Tibial nerve (tissue), 4 donors: ENCODE measurements around the gene NOL11. TPM values are rescaled to one million over a fixed set of nuclear protein-coding genes. Genes with fewer than 3 reads are reported as not detected.

Experiments
- DNase-seq, 2 donors: peaks; one replicate each; pipeline ENCODE4 v3.0.0-alpha.2; 2019; ENCODE audit warnings: low spot score in 2 of 2
- H3K27ac ChIP-seq, 4 donors: fragments of 200-600 bp; sonication (generic) in 3 of 4; one replicate each; pipeline ENCODE4 v1.5.1; 2017 to 2019; ENCODE audit warnings: mild to moderate bottlenecking in 1 of 4
- H3K27me3 ChIP-seq, 2 donors: fragments of 200-600 bp; sonication (generic) in 1 of 2; one replicate each; pipeline versions ENCODE4 v1.5.1 to v1.6.0; 2017 to 2019
- H3K36me3 ChIP-seq, 3 donors: fragments of 200-600 bp; sonication (generic); one replicate each; pipeline ENCODE4 v1.5.1; 2018 to 2019
- H3K4me1 ChIP-seq, 4 donors: fragments of 200-600 bp; sonication (generic) in 3 of 4; one replicate each; pipeline ENCODE4 v1.5.1; 2017 to 2019
- H3K4me3 ChIP-seq, 4 donors: fragments of 200-600 bp; sonication (generic) in 3 of 4; one replicate each; pipeline ENCODE4 v1.5.1; 2017 to 2019; ENCODE audit warnings: mild to moderate bottlenecking in 1 of 4, moderate library complexity in 1 of 4
- H3K9me3 ChIP-seq, 4 donors: fragments of 200-600 bp; sonication (generic) in 3 of 4; one replicate each; pipeline ENCODE4 v1.5.1; 2017 to 2019
- EP300 ChIP-seq, 2 donors: sonication (generic); formaldehyde crosslinking; IDR thresholded peaks; one replicate each; pipeline ENCODE4 v1.6.1; 2017; ENCODE audit warnings: antibody characterized with exemption in 2 of 2, mild to moderate bottlenecking in 1 of 2
- POLR2A ChIP-seq, 2 donors: fragments of 450-650 bp; IDR thresholded peaks; one replicate each; pipeline ENCODE4 v1.6.1; 2017; ENCODE audit warnings: antibody characterized with exemption in 2 of 2, mild to moderate bottlenecking in 2 of 2, moderate library complexity in 2 of 2
- WGBS, 2 donors: methylation state at CpG; one replicate each; pipeline ENCODE4 v1.1.5; 2018; 5-methylcytosine and 5-hydroxymethylcytosine counted together
- total RNA-seq, 4 donors: library from RNA; depleted of rRNA; stranded (reverse); fragments of >200 nt; gene quantifications; one replicate each; pipeline ENCODE4 v1.1.0, GENCODE V29; 2016
- TF ChIP-seq, protein P1 (sequence below), 5 experiments: fragments of 200-600 bp in 3 of 5; fragments of 450-650 bp in 2 of 5; sonication (generic) in 3 of 5; IDR thresholded peaks; one replicate each; pipeline ENCODE4 v1.5.1; 2016 to 2019; ENCODE audit warnings: antibody characterized with exemption in 5 of 5, mild to moderate bottlenecking in 3 of 5, moderate library complexity in 2 of 5

The NOL11 gene
- total RNA-seq, 4 donors from 2014 or later = 21.6 to 35.8 (median 32.1) TPM

DNA sequence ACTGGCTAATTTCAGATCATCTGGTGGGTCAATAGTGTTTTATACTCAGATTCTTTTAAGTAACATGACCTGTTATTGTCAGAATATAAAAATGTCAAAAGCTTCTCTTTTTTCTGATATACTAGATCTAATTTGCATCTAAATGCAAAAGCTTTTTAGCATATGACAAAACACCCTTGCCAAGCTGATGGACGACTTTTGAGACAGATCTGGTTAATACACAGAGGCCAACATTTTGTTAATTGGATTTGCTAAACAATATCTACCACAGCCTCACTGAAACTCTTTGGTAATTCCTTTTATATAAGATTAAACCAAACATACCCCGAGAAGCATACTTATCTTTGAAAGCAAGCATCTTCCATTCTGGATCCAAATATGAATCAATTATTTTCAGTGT is 10.3 kb upstream of the NOL11 start:
- Histone ChIP-seq H3K9me3 (no peaks in the 10 kb centered on the region), H3K4me3 (no peak overlapping the region), H3K27ac (no peak overlapping the region), H3K27me3 (no peaks in the 10 kb centered on the region), H3K36me3 (no peaks in the 10 kb centered on the region), H3K4me1 (no peaks in the 10 kb centered on the region)
- no peak for DNase-seq
- TF ChIP-seq EP300 (IDR thresholded peaks at IDR 0.05) (no peak), POLR2A (IDR thresholded peaks at IDR 0.05) (no peak)
- TF ChIP-seq, protein P1, sequence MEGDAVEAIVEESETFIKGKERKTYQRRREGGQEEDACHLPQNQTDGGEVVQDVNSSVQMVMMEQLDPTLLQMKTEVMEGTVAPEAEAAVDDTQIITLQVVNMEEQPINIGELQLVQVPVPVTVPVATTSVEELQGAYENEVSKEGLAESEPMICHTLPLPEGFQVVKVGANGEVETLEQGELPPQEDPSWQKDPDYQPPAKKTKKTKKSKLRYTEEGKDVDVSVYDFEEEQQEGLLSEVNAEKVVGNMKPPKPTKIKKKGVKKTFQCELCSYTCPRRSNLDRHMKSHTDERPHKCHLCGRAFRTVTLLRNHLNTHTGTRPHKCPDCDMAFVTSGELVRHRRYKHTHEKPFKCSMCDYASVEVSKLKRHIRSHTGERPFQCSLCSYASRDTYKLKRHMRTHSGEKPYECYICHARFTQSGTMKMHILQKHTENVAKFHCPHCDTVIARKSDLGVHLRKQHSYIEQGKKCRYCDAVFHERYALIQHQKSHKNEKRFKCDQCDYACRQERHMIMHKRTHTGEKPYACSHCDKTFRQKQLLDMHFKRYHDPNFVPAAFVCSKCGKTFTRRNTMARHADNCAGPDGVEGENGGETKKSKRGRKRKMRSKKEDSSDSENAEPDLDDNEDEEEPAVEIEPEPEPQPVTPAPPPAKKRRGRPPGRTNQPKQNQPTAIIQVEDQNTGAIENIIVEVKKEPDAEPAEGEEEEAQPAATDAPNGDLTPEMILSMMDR (IDR thresholded peaks at IDR 0.05) = no peak
- 66 to 74% methylated on average over 2 of the region's 2 CpGs for WGBS, 2 donors

DNA sequence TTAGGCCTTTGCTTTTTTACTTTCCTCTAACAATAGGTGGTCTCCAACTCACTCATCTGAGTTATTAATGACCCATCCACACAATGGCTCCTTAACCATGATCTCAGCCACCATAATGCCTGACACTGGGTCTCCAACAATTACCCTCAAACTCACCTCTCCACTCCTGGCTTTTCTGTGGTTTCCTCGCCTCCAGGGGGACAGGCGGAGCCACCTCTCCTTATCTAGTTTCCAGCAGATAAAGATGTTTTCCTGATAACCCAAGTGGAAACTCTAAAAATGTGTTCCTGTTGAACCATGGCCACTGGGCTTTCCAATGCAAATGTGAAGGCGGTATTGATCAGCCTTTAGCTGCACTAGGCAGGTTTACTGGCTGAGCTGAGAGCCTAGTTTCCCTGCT is 9.4 kb upstream of the NOL11 start:
- WGBS, 2 donors = 90% methylated on average over 3 of the region's 3 CpGs
- DNase-seq = no peak
- Histone ChIP-seq H3K36me3 (no peaks in the 10 kb centered on the region), H3K27ac (no peak overlapping the region), H3K4me3 (no peak overlapping the region), H3K4me1 (no peaks in the 10 kb centered on the region), H3K9me3 (no peaks in the 10 kb centered on the region), H3K27me3 (no peaks in the 10 kb centered on the region)
- TF ChIP-seq POLR2A (IDR thresholded peaks at IDR 0.05) = no peak
- no peak for TF ChIP-seq EP300 (IDR thresholded peaks at IDR 0.05)
- TF ChIP-seq, protein P1 (IDR thresholded peaks at IDR 0.05) = no peak

DNA sequence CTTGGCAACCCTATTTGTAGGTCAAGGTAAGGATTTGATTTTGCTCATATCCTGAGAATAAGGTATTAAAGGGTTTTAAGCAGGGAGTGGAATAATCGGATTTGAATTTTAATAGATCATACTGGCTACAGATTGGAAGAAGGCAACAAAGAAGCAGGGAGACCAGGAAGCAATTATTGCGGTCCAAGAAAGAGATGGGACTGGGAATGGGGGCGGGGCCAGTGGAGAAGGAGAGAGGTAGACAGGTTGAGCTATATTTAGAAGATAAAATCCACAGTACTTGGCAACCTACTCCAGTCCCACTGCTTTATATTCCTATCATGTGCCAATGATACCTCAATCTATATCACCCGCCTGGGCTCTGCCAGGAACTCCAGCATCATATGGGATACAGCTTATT is 5.8 kb upstream of the NOL11 start:
- Histone ChIP-seq H3K27me3 (no peaks in the 10 kb centered on the region), H3K9me3 (no peaks in the 10 kb centered on the region), H3K27ac (no peak overlapping the region), H3K4me1 (peaks cover 0 to under 1% (median under 1%) of the 10 kb centered on the region in 4 donors), H3K4me3 (no peak overlapping the region), H3K36me3 (no peaks in the 10 kb centered on the region)
- TF ChIP-seq, protein P1 (IDR thresholded peaks at IDR 0.05) = no peak
- TF ChIP-seq POLR2A (IDR thresholded peaks at IDR 0.05) (no peak), EP300 (IDR thresholded peaks at IDR 0.05) (no peak)
- 75 to 78% methylated on average over 4 of the region's 4 CpGs for WGBS, 2 donors
- DNase-seq = no peak

DNA sequence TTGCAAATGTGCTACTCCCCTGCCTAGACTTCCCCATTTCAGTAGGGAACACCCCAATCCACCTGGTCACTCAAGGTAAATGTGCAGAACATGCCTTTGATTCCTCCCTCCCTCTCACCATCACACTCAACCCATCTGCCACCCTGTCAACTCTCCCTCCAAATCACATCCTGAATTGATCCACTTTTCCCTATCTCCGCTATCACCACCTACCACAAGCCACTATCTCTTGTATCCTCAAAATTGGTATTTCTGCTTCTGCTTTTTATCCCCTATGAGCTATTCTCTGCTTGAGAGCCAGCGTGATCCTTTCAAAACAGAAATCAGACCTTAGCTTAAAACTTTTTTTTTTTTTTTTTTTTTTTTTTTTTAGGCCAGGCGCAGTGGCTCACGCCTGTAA is 5.4 kb upstream of the NOL11 start:
- Histone ChIP-seq H3K27ac (no peak overlapping the region), H3K9me3 (no peaks in the 10 kb centered on the region), H3K36me3 (no peaks in the 10 kb centered on the region), H3K4me3 (no peak overlapping the region), H3K4me1 (peaks cover 0 to 4% (median 2%) of the 10 kb centered on the region in 4 donors), H3K27me3 (no peaks in the 10 kb centered on the region)
- no peak for DNase-seq
- WGBS, 2 donors = 93 to 94% methylated on average over 4 of the region's 4 CpGs
- TF ChIP-seq EP300 (IDR thresholded peaks at IDR 0.05) (no peak), POLR2A (IDR thresholded peaks at IDR 0.05) (no peak)
- TF ChIP-seq, protein P1 (IDR thresholded peaks at IDR 0.05) = no peak

DNA sequence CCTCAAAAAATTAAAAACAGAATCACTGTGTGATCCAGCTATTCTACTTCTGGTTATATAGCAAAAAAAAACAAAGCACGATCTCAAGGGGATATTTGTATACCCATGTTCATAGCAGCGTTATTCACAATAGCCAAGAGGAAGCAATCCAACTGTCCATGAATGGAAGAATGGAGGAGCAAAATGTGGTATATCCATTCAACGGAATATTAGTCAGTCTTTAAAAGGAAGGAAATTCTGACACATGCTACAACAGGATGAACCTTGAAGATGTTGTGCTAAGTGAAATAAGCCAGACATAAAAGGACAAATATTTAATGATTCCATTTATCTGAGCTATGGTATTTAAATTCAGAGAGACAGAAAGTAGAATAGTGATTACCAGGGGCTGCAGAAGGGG is 4.6 kb upstream of the NOL11 start:
- Histone ChIP-seq H3K4me3 (no peak overlapping the region), H3K9me3 (no peaks in the 10 kb centered on the region), H3K27ac (no peak overlapping the region), H3K27me3 (no peaks in the 10 kb centered on the region), H3K36me3 (no peaks in the 10 kb centered on the region), H3K4me1 (peaks cover 0 to 4% (median 2%) of the 10 kb centered on the region in 4 donors)
- 90 to 92% methylated on average over 3 of the region's 3 CpGs for WGBS, 2 donors
- DNase-seq = no peak
- TF ChIP-seq, protein P1 (IDR thresholded peaks at IDR 0.05) = no peak
- TF ChIP-seq EP300 (IDR thresholded peaks at IDR 0.05) = no peak
- TF ChIP-seq POLR2A (IDR thresholded peaks at IDR 0.05) = no peak
